CD4-positive, alpha-beta T cell treated with Interferon alpha-2 for 1 hour (primary cell): Measurements from ENCODE around the gene ZNF398.
"Not testable (repeated sequence)": the region's sequence is repeated elsewhere in the genome, so short reads cannot be mapped to it uniquely, and the experiment has no call there.

Source experiments
- DNase-seq, 2 donors: peaks; one replicate each; pipeline ENCODE4 v3.0.0-alpha.2; 2020 to 2022

The ZNF398 gene

GRCh38 chr7:149147072-149147751, at the start of gene ZNF398:
TSS of gene ZNF398 (plus strand) at chr7:149147453. CDS start at chr7:149147743, 290 bp downstream.
- peak; percentile 85 to 90 for DNase-seq

GRCh38 chr7:149099058-149099457, 48.2 kb upstream of the ZNF398 start:
- no peak for DNase-seq

GRCh38 chr7:149100821-149101220, 46.4 kb upstream of the ZNF398 start:
- DNase-seq = no peak

GRCh38 chr7:149102666-149103065, 44.6 kb upstream of the ZNF398 start:
- DNase-seq = no peak

- DNase-seq = no peak
Measured at GRCh38 chr7:149103424-149103823, 43.8 kb upstream of the ZNF398 start.

- DNase-seq = no peak
Measured at GRCh38 chr7:149104214-149104613, 43.0 kb upstream of the ZNF398 start.

- no peak for DNase-seq
Measured at GRCh38 chr7:149104749-149105148, 42.5 kb upstream of the ZNF398 start.

GRCh38 chr7:149109969-149110368, 37.3 kb upstream of the ZNF398 start:
- DNase-seq = no peak

GRCh38 chr7:149125189-149125862, 21.9 kb upstream of the ZNF398 start:
- DNase-seq = no peak

- peak; percentile 90 to 95 for DNase-seq
Measured at GRCh38 chr7:149125863-149126661, 21.2 kb upstream of the ZNF398 start, which contains the start of gene ZNF425. TSS of gene ZNF425 (minus strand) at chr7:149126324. CDS start at chr7:149126213, 111 bp downstream.

- DNase-seq = peak; percentile 25 to 64
Measured at GRCh38 chr7:149126662-149127266, 20.5 kb upstream of the ZNF398 start.

- no peak for DNase-seq
Measured at GRCh38 chr7:149130572-149131198, 16.6 kb upstream of the ZNF398 start.

GRCh38 chr7:149133028-149133710, 14.1 kb upstream of the ZNF398 start:
- DNase-seq = no peak

- no peak for DNase-seq
Measured at GRCh38 chr7:149136118-149136517, 11.1 kb upstream of the ZNF398 start.

GRCh38 chr7:149140831-149141230, 6.4 kb upstream of the ZNF398 start:
- DNase-seq = no peak

GRCh38 chr7:149141893-149142292, 5.4 kb upstream of the ZNF398 start:
- DNase-seq = no peak

- not testable (repeated sequence) for DNase-seq
Measured at GRCh38 chr7:149144436-149144922, 2.8 kb upstream of the ZNF398 start.

GRCh38 chr7:149145031-149145845, 2.0 kb upstream of the ZNF398 start:
- no peak for DNase-seq

GRCh38 chr7:149147752-149148653, 750 bp downstream of the ZNF398 start:
- peak; percentile 40 to 64 for DNase-seq

- DNase-seq = no peak
Measured at GRCh38 chr7:149150981-149151380, 3.7 kb downstream of the ZNF398 start.
